HG02623 (cell line): ENCODE data around the gene WFDC13.
"Not testable (repeated sequence)": the region's sequence is repeated elsewhere in the genome, so short reads cannot be mapped to it uniquely, and the experiment has no call there.

Source experiments
- ATAC-seq: cut with Tn5 transposase; IDR thresholded peaks from one replicate; pipeline ENCODE4 v1.9.1; 2021; ENCODE audit warnings: moderate library complexity; ENCODE audit not compliant: unreplicated experiment

The WFDC13 gene, protein sequence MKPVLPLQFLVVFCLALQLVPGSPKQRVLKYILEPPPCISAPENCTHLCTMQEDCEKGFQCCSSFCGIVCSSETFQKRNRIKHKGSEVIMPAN

DNA sequence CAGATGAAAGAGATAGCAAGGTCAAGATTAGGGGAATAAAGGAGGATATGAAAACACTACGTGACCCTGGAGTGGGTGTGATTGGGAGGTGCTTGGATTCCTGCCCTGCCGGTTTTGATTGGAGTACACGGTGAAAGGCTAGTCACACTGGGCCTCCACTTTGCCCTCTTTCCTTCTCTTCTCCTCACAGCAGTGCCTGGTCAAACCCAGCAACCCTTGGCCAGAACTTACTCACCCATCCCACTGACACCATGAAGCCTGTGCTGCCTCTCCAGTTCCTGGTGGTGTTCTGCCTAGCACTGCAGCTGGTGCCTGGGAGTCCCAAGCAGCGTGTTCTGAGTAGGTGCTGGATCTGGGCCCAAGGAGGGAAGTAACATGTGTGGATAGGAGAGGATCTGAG lies at the start of gene WFDC13:
Gene WFDC13, plus strand, starts transcription at position 166 of the 400 bp plus-strand sequence. Its CDS starts 86 bp downstream, at position 252.
- no peak for ATAC-seq

DNA sequence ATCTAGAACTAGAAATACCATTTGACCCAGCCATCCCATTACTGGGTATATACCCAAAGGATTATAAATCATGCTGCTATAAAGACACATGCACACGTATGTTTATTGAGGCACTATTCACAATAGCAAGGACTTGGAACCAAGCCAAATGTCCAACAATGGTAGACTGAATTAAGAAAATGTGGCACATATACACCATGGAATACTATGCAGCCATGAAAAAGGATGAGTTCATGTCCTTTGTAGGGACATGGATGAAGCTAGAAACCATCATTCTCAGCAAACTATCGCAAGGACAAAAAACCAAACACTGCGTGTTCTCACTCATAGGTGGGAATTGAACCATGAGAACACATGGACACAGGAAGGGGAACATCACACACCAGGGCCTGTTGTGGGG lies 44.8 kb upstream of the WFDC13 start:
- ATAC-seq: not testable (repeated sequence)

DNA sequence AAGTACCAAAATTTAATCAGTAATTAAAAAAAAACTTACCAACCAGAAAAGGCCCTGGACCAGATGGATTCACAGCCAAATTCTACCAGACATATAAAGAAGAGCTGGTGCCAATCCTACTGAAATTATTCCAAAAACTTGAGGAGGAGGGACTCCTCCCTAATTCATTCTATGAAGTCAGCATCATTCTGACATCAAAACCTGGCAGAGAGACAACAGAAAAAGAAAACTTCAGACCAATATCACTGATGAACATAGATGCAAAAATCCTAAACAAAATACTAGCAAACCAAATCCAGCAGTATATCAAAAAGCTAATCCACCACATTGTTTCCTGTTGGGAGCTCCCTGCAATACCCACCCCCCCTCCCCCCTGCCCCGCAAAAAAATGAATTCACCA lies 31.7 kb upstream of the WFDC13 start, which contains the start of gene WFDC11:
Gene WFDC11, minus strand, starts transcription at position 101 of the 400 bp plus-strand sequence. CDS start 19,639 bp downstream, outside the sequence.
- ATAC-seq: no peak

- no peak for ATAC-seq
Measured at GRCh38 chr20:45672765-45673164, 29.1 kb upstream of the WFDC13 start.

- no peak for ATAC-seq
Measured at GRCh38 chr20:45679650-45680049, 22.2 kb upstream of the WFDC13 start.

DNA sequence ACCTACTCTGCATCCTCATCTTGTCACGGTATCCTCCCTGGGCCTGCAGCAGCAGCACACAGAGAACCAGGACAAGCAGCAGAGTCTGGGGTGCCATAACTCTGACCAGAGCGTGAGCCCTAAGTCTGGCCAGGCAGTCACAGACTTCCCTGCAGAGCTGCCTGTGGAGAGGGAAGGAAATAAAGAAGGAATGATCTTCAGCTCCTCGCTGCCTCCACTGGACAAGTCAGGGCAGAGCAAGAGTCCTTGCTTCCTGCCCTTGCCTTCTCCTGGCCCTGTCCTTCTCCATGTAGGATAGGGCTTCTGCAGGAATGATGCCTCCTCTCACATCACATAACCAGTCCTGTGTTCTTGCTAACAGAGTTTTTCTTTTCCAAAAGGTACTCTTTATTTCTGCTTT lies 15.9 kb upstream of the WFDC13 start:
- no peak for ATAC-seq

DNA sequence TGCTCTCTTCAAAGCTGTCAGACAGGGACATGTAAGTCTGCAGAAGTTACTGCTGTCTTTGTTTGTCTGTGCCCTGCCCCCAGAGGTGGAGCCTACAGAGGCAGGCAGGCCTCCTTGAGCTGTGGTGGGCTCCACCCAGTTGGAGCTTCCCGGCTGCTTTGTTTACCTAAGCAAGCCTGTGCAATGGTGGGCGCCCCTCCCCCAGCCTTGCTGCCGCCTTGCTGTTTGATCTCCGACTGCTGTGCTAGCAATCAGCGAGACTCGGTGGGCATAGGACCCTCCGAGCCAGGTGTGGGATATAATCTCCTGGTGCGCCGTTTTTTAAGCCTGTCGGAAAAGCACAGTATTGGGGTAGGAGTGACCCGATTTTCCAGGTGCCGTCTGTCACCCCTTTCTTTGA lies 8.5 kb upstream of the WFDC13 start:
- not testable (repeated sequence) for ATAC-seq

GRCh38 chr20:45695496-45695895 lies 6.3 kb upstream of the WFDC13 start:
- no peak for ATAC-seq

GRCh38 chr20:45701104-45701503 lies 734 bp upstream of the WFDC13 start:
- no peak for ATAC-seq

GRCh38 chr20:45704969-45705637 lies 3.3 kb downstream of the WFDC13 start, which contains the start of gene WFDC10B:
Gene WFDC10B (minus strand): TSS chr20:45705019. CDS start chr20:45685992, 19,027 bp downstream.
- no peak for ATAC-seq

- ATAC-seq: not testable (repeated sequence)
Measured at GRCh38 chr20:45716141-45716688, 14.4 kb downstream of the WFDC13 start.

DNA sequence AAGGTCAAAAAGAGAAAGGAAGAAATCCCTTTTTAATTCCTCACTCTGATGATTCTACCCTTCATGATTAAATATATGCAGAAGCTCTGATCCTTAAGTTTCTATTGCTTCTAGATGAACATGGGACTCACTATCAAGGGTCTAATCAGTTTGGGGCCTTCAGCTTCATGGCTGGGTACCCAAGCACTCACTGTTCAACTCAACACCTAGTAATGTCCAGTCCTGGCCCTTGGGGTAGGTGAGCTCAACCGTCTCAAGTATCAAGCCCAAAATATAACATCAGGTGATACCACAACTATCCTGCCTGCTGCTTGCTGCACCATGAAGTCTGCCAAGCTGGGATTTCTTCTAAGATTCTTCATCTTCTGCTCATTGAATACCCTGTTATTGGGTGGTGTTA lies 20.2 kb downstream of the WFDC13 start, which contains the start of gene SPINT4:
Gene SPINT4, plus strand, starts transcription at position 301 of the 400 bp plus-strand sequence. Its CDS starts 21 bp downstream, at position 322.
- ATAC-seq: no peak

DNA sequence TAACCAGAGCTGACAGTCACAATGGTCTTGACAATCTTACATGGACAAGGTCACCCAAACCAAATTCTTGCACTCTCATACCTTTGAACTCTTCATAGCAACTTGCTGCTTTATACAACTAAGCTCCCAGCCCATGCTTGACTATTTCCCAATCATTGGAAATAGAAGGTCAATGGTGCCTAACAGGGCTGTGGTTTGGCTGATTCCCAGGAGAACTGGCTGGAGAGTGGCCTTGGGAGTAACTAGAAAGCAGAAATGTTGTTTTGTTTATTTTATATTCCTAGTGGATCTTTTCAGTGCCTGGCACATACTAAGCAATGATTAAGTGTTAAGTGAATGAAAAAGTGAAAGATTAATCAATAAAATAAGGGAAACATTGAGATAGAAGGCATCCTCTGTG lies 23.3 kb downstream of the WFDC13 start:
- ATAC-seq: no peak

- no peak for ATAC-seq
Measured at GRCh38 chr20:45727044-45727443, 25.2 kb downstream of the WFDC13 start.

DNA sequence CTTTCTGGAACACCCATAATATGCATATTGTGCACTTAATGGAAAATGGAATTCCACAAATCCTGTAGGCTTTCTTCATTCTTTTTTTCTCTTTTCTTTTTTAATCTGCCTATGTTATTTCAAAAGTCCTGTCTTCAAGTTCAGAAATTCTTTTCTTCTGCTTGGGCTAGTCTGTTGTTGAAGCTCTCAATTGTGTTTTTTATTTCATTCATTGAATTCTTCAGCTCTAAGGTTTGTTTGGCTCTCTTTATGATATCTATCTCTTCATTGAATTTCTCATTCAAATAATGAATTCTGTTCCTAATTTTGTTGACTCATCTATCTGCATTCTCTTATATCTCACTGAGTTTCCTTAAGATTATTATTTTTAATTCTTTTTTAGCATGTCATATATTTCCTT lies 30.4 kb downstream of the WFDC13 start:
- no peak for ATAC-seq

DNA sequence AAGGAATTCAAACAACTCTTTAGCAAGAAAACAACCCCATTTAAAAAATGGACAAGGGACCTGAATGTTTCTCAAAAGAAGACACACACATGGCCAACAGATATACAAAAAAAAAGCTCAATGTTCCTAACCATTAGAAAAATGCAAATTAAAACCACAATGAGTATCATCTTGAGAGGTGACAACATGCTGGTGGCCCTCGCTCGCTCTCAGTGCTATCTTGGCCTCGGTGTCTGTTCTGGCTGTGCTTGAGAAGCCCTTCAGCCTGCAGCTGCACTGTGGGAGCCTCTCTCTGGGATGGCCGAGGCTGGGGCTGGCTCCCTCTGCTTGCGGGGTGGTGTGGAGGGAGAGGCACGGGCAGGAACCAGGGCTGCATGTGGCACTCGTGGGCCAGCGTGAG lies 33.7 kb downstream of the WFDC13 start:
- no peak for ATAC-seq

- no peak for ATAC-seq
Measured at GRCh38 chr20:45735988-45736387, 34.1 kb downstream of the WFDC13 start.

GRCh38 chr20:45742596-45742995 lies 40.8 kb downstream of the WFDC13 start:
- no peak for ATAC-seq

DNA sequence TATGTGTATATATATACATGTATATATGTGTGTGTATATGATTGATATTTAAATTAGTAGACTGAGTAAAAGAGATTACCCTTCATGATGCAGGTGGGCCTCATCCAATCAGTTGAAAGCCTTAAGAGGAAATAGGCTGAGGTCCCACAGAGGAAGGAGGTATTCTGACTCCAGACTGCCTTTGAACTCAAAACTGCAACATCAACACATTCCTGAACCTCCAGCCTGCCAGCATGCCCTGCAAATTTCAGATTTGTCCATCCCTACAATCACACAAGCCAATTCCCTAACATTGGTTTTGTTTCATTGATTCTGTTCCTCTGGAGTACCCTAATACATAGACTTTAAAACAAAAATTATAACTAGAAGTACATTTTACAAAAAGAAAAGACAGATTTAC lies 43.2 kb downstream of the WFDC13 start:
- ATAC-seq: no peak

- no peak for ATAC-seq
Measured at GRCh38 chr20:45751721-45752120, 49.9 kb downstream of the WFDC13 start.

DNA sequence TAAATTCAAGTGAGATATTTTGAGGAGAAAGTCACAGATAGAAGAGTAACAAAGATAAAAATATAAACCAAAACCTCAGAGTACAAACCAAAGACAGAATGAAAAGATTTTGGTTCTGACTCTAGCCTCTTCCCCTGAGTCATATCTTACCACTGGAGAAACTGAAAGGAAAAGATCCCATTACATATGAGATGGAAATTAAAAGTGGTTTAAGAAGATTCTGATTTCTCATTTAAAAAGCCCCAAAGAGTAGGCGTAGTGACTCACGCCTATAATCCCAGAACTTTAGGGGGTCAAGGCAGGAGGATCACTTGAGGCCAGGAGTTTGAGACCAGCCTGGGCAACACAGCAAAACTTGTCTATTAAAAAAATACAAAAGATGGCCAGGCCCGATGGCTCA lies 50.9 kb downstream of the WFDC13 start:
- ATAC-seq: no peak

- ATAC-seq: no peak
Measured at GRCh38 chr20:45758096-45758495, 56.3 kb downstream of the WFDC13 start.
